WTC11 (cell line): Measurements from ENCODE around the gene SH3GL2. TPM values are rescaled to one million over a fixed set of nuclear protein-coding genes. Genes with fewer than 3 reads are reported as not detected.

Experiments used
- ATAC-seq: fragments of 200-7000 bp; cut with Tn5 transposase; 2 replicates; pipeline ENCODE4 v1.10.0; 2021; ENCODE audit warnings: mild to moderate bottlenecking, moderate library complexity
- CTCF ChIA-PET: fragments of 300-600 bp; sonication (Branson Sonifier 250); formaldehyde crosslinking; loops from one replicate; lab custom pipeline; 2021; ENCODE audit warnings: antibody characterized with exemption; lab: Charles Lee
- POLR2A ChIA-PET: fragments of 350-600 bp; sonication (Branson Sonifier 250); formaldehyde crosslinking; loops from one replicate; lab custom pipeline; 2021; ENCODE audit warnings: antibody characterized with exemption; lab: Charles Lee
- DNase-seq: peaks from one replicate; pipeline ENCODE4 v3.0.0; 2021; ENCODE audit warnings: low spot score
- H3K27ac Mint-ChIP-seq: 2 replicates; pipeline ENCODE4 v1.8.0; 2021; ENCODE audit warnings: mixed read lengths
- H3K27me3 Mint-ChIP-seq: 2 replicates; pipeline ENCODE4 v1.8.0; 2021; ENCODE audit warnings: low read depth, mild to moderate bottlenecking, moderate library complexity, mixed read lengths
- H3K36me3 Mint-ChIP-seq: 2 replicates; pipeline ENCODE4 v1.8.0; 2021; ENCODE audit warnings: mixed read lengths
- H3K4me1 Mint-ChIP-seq: 2 replicates; pipeline ENCODE4 v1.8.0; 2022; ENCODE audit warnings: mixed read lengths
- H3K4me3 Mint-ChIP-seq: 2 replicates; pipeline ENCODE4 v1.8.0; 2021; ENCODE audit warnings: mild to moderate bottlenecking, moderate library complexity, mixed read lengths
- H3K9me3 Mint-ChIP-seq: 2 replicates; pipeline ENCODE4 v1.8.0; 2021; ENCODE audit warnings: mixed read lengths
- ATF1 ChIP-seq: sonication (generic); formaldehyde crosslinking; IDR thresholded peaks from 2 replicates; pipeline ENCODE4 v1.8.1; 2023; ENCODE audit warnings: mild to moderate bottlenecking, moderate library complexity, missing genetic modification reagents
- CREM ChIP-seq: sonication (generic); formaldehyde crosslinking; IDR thresholded peaks from 2 replicates; pipeline ENCODE4 v1.8.1; 2022; ENCODE audit warnings: mild to moderate bottlenecking, missing genetic modification reagents, moderate library complexity
- FOXK1 ChIP-seq: sonication (generic); formaldehyde crosslinking; IDR thresholded peaks from 2 replicates; pipeline ENCODE4 v1.8.0; 2022; ENCODE audit warnings: mild to moderate bottlenecking, moderate library complexity, missing genetic modification reagents
- FOXP1 ChIP-seq: sonication (generic); formaldehyde crosslinking; IDR thresholded peaks from 2 replicates; pipeline ENCODE4 v1.8.0; 2022; ENCODE audit warnings: missing genetic modification reagents, mild to moderate bottlenecking, moderate library complexity, borderline replicate concordance
- KAT7 ChIP-seq: sonication (generic); formaldehyde crosslinking; IDR thresholded peaks from 2 replicates; pipeline ENCODE4 v1.8.1; 2023; ENCODE audit warnings: missing genetic modification reagents, mild to moderate bottlenecking, borderline replicate concordance
- SMAD4 ChIP-seq: sonication (generic); formaldehyde crosslinking; IDR thresholded peaks from 2 replicates; pipeline ENCODE4 v1.8.0; 2022; ENCODE audit warnings: mild to moderate bottlenecking, missing genetic modification reagents
- SOX15 ChIP-seq: fragments of 250-450 bp; sonication (Bioruptor Pico); IDR thresholded peaks from 2 replicates; pipeline ENCODE4 v1.9.0; 2021; ENCODE audit warnings: mild to moderate bottlenecking
- ZNF219 ChIP-seq: sonication (generic); formaldehyde crosslinking; IDR thresholded peaks from 2 replicates; pipeline ENCODE4 v1.8.0; 2023; ENCODE audit warnings: missing genetic modification reagents, mild to moderate bottlenecking, borderline replicate concordance
- total RNA-seq: library from RNA; stranded (reverse); gene quantifications from 3 replicates; pipeline ENCODE4 v1.2.3, GENCODE V29; 2021
- TF ChIP-seq, protein P1 (sequence below): fragments of 250-450 bp; sonication (Bioruptor Pico); conservative IDR thresholded peaks from 2 replicates; pipeline ENCODE4 v1.9.0; 2021; ENCODE audit warnings: mild to moderate bottlenecking
- TF ChIP-seq, protein P2 (sequence below): sonication (generic); formaldehyde crosslinking; IDR thresholded peaks from 2 replicates; pipeline ENCODE4 v1.8.0; 2022; ENCODE audit warnings: missing genetic modification reagents
- TF ChIP-seq, protein P3 (sequence below): sonication (generic); formaldehyde crosslinking; IDR thresholded peaks from 2 replicates; pipeline ENCODE4 v1.8.1; 2023; ENCODE audit warnings: mild to moderate bottlenecking, missing genetic modification reagents
- TF ChIP-seq, protein P4 (sequence below): sonication (generic); formaldehyde crosslinking; IDR thresholded peaks from 2 replicates; pipeline ENCODE4 v1.8.1; 2022; ENCODE audit warnings: mild to moderate bottlenecking, missing genetic modification reagents, moderate library complexity, borderline replicate concordance
- TF ChIP-seq, protein P5 (sequence below): fragments of 250-450 bp; sonication (Bioruptor Pico); IDR thresholded peaks from 2 replicates; pipeline ENCODE4 v1.8.0; 2021; ENCODE audit warnings: mild to moderate bottlenecking
- TF ChIP-seq, protein P6 (sequence below): sonication (generic); formaldehyde crosslinking; IDR thresholded peaks from 2 replicates; pipeline ENCODE4 v1.8.1; 2023; ENCODE audit warnings: mild to moderate bottlenecking, missing genetic modification reagents, moderate library complexity
- TF ChIP-seq, protein P7 (sequence below): sonication (generic); formaldehyde crosslinking; IDR thresholded peaks from 2 replicates; pipeline ENCODE4 v1.8.1; 2023; ENCODE audit warnings: mild to moderate bottlenecking, missing genetic modification reagents, borderline replicate concordance
- TF ChIP-seq, protein P8 (sequence below): fragments of 200-600 bp; IDR thresholded peaks from 2 replicates; pipeline ENCODE4 v1.8.0; 2022; ENCODE audit warnings: antibody characterized with exemption

The SH3GL2 gene
- total RNA-seq, 1 experiment from 2014 or later: 4.2 TPM

DNA sequence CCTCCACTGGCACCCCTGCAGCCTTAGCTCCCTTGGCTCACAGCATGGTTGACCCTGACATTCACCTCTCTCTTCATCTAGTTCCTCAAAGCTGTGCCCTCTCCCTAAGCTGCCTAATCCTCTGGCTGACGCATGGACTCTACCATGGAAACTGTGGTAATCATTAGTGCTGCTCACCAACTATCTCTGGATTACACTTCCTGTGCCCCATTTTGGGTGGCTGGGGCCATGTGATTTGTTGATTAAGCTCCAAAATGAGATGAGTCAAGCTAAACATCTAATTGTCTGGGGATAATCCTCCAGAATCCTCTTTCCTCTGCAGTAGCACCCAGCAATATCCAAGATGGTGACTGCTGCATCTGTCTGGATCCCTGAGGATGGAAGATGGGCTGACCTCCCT, 264.4 kb downstream of the SH3GL2 start:
- ATAC-seq: no peak
- POLR2A ChIA-PET: no interaction called here
- no peak overlapping the region for H3K27ac Mint-ChIP-seq
- DNase-seq: no peak
- no peak overlapping the region for H3K4me3 Mint-ChIP-seq
- peaks cover 9% of the 10 kb centered on the region for H3K4me1 Mint-ChIP-seq
- peaks cover 41% of the 10 kb centered on the region for H3K9me3 Mint-ChIP-seq
- peaks cover 26% of the 10 kb centered on the region for H3K36me3 Mint-ChIP-seq
- peaks cover 3% of the 10 kb centered on the region for H3K27me3 Mint-ChIP-seq
- TF ChIP-seq FOXP1: no peak
- TF ChIP-seq, protein P1, sequence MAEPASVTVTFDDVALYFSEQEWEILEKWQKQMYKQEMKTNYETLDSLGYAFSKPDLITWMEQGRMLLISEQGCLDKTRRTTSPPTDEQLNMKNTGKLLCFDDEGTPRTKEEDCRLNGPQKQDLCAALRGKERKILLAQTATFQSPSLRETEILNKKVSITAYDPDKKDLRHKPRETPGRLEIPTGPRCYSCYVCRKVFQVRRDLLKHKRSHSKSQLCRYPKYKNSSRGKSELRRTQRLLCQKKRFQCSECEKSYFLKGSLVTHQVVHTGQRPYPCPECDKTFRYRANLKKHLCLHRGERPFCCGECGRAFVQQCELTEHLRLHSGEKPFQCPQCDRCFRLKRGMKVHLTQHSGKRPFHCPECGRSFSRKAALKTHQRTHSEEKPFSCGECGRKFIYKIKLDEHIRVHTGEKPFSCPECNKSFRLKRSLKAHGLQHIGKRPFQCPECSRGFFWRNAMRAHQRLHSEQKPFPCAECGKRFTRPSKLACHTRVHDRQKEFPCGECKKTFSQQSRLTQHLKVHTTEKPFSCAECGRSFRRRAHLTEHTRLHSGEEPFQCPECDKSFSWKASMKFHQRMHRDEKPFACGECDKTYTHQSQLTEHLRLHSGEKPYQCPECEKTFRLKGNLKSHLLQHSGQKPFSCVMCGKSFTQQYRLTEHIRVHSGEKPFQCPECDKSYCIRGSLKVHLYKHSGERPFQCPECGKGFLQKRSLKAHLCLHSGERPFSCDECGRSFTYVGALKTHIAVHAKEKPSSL (CRISPR knock-in tag): no peak
- TF ChIP-seq, protein P2, sequence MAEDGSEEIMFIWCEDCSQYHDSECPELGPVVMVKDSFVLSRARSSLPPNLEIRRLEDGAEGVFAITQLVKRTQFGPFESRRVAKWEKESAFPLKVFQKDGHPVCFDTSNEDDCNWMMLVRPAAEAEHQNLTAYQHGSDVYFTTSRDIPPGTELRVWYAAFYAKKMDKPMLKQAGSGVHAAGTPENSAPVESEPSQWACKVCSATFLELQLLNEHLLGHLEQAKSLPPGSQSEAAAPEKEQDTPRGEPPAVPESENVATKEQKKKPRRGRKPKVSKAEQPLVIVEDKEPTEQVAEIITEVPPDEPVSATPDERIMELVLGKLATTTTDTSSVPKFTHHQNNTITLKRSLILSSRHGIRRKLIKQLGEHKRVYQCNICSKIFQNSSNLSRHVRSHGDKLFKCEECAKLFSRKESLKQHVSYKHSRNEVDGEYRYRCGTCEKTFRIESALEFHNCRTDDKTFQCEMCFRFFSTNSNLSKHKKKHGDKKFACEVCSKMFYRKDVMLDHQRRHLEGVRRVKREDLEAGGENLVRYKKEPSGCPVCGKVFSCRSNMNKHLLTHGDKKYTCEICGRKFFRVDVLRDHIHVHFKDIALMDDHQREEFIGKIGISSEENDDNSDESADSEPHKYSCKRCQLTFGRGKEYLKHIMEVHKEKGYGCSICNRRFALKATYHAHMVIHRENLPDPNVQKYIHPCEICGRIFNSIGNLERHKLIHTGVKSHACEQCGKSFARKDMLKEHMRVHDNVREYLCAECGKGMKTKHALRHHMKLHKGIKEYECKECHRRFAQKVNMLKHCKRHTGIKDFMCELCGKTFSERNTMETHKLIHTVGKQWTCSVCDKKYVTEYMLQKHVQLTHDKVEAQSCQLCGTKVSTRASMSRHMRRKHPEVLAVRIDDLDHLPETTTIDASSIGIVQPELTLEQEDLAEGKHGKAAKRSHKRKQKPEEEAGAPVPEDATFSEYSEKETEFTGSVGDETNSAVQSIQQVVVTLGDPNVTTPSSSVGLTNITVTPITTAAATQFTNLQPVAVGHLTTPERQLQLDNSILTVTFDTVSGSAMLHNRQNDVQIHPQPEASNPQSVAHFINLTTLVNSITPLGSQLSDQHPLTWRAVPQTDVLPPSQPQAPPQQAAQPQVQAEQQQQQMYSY: no peak
- no peak for TF ChIP-seq ATF1 (CRISPR knock-in tag)
- no peak for TF ChIP-seq CREM
- TF ChIP-seq SMAD4 (CRISPR knock-in tag): no peak
- TF ChIP-seq, protein P3, sequence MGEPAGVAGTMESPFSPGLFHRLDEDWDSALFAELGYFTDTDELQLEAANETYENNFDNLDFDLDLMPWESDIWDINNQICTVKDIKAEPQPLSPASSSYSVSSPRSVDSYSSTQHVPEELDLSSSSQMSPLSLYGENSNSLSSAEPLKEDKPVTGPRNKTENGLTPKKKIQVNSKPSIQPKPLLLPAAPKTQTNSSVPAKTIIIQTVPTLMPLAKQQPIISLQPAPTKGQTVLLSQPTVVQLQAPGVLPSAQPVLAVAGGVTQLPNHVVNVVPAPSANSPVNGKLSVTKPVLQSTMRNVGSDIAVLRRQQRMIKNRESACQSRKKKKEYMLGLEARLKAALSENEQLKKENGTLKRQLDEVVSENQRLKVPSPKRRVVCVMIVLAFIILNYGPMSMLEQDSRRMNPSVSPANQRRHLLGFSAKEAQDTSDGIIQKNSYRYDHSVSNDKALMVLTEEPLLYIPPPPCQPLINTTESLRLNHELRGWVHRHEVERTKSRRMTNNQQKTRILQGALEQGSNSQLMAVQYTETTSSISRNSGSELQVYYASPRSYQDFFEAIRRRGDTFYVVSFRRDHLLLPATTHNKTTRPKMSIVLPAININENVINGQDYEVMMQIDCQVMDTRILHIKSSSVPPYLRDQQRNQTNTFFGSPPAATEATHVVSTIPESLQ: no peak
- no peak for TF ChIP-seq KAT7 (CRISPR knock-in tag)
- TF ChIP-seq SOX15 (CRISPR knock-in tag): no peak
- TF ChIP-seq, protein P4, sequence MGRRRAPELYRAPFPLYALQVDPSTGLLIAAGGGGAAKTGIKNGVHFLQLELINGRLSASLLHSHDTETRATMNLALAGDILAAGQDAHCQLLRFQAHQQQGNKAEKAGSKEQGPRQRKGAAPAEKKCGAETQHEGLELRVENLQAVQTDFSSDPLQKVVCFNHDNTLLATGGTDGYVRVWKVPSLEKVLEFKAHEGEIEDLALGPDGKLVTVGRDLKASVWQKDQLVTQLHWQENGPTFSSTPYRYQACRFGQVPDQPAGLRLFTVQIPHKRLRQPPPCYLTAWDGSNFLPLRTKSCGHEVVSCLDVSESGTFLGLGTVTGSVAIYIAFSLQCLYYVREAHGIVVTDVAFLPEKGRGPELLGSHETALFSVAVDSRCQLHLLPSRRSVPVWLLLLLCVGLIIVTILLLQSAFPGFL: no peak
- TF ChIP-seq FOXK1 (CRISPR knock-in tag): no peak
- no peak for TF ChIP-seq ZNF219 (CRISPR knock-in tag)
- TF ChIP-seq, protein P5, sequence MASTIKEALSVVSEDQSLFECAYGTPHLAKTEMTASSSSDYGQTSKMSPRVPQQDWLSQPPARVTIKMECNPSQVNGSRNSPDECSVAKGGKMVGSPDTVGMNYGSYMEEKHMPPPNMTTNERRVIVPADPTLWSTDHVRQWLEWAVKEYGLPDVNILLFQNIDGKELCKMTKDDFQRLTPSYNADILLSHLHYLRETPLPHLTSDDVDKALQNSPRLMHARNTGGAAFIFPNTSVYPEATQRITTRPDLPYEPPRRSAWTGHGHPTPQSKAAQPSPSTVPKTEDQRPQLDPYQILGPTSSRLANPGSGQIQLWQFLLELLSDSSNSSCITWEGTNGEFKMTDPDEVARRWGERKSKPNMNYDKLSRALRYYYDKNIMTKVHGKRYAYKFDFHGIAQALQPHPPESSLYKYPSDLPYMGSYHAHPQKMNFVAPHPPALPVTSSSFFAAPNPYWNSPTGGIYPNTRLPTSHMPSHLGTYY (CRISPR knock-in tag): no peak
- TF ChIP-seq, protein P6, sequence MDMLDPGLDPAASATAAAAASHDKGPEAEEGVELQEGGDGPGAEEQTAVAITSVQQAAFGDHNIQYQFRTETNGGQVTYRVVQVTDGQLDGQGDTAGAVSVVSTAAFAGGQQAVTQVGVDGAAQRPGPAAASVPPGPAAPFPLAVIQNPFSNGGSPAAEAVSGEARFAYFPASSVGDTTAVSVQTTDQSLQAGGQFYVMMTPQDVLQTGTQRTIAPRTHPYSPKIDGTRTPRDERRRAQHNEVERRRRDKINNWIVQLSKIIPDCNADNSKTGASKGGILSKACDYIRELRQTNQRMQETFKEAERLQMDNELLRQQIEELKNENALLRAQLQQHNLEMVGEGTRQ: no peak
- TF ChIP-seq, protein P7, sequence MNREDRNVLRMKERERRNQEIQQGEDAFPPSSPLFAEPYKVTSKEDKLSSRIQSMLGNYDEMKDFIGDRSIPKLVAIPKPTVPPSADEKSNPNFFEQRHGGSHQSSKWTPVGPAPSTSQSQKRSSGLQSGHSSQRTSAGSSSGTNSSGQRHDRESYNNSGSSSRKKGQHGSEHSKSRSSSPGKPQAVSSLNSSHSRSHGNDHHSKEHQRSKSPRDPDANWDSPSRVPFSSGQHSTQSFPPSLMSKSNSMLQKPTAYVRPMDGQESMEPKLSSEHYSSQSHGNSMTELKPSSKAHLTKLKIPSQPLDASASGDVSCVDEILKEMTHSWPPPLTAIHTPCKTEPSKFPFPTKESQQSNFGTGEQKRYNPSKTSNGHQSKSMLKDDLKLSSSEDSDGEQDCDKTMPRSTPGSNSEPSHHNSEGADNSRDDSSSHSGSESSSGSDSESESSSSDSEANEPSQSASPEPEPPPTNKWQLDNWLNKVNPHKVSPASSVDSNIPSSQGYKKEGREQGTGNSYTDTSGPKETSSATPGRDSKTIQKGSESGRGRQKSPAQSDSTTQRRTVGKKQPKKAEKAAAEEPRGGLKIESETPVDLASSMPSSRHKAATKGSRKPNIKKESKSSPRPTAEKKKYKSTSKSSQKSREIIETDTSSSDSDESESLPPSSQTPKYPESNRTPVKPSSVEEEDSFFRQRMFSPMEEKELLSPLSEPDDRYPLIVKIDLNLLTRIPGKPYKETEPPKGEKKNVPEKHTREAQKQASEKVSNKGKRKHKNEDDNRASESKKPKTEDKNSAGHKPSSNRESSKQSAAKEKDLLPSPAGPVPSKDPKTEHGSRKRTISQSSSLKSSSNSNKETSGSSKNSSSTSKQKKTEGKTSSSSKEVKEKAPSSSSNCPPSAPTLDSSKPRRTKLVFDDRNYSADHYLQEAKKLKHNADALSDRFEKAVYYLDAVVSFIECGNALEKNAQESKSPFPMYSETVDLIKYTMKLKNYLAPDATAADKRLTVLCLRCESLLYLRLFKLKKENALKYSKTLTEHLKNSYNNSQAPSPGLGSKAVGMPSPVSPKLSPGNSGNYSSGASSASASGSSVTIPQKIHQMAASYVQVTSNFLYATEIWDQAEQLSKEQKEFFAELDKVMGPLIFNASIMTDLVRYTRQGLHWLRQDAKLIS (CRISPR knock-in tag): no peak
- TF ChIP-seq, protein P8, sequence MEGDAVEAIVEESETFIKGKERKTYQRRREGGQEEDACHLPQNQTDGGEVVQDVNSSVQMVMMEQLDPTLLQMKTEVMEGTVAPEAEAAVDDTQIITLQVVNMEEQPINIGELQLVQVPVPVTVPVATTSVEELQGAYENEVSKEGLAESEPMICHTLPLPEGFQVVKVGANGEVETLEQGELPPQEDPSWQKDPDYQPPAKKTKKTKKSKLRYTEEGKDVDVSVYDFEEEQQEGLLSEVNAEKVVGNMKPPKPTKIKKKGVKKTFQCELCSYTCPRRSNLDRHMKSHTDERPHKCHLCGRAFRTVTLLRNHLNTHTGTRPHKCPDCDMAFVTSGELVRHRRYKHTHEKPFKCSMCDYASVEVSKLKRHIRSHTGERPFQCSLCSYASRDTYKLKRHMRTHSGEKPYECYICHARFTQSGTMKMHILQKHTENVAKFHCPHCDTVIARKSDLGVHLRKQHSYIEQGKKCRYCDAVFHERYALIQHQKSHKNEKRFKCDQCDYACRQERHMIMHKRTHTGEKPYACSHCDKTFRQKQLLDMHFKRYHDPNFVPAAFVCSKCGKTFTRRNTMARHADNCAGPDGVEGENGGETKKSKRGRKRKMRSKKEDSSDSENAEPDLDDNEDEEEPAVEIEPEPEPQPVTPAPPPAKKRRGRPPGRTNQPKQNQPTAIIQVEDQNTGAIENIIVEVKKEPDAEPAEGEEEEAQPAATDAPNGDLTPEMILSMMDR: no peak
- CTCF ChIA-PET: no interaction called here
